AG10803 (cell line): Measurements from ENCODE around the gene OPTC.

Experiments used
- DNase-seq: peaks from one replicate; pipeline ENCODE4 v3.0.0; 2010; ENCODE audit warnings: low read depth
- H3K4me3 ChIP-seq: 2 replicates; pipeline ENCODE4 v1.5.1; 2011; ENCODE audit warnings: mild to moderate bottlenecking, low read length, control low read depth
- CTCF ChIP-seq: conservative IDR thresholded peaks from 2 replicates; pipeline ENCODE4 v1.5.1; 2011; ENCODE audit warnings: mild to moderate bottlenecking, low read length, control low read depth, inconsistent platforms

The OPTC gene

GRCh38 chr1:203459671-203460201 lies 34.2 kb upstream of the OPTC start:
- DNase-seq: no peak
- TF ChIP-seq CTCF: no peak
- H3K4me3 ChIP-seq: no peak overlapping the region

- TF ChIP-seq CTCF: no peak
- DNase-seq: no peak
- H3K4me3 ChIP-seq: no peak overlapping the region
These were observed 32.2 kb upstream of the OPTC start for GRCh38 chr1:203461717-203462116.

- no peak for DNase-seq
- no peak overlapping the region for H3K4me3 ChIP-seq
- no peak for TF ChIP-seq CTCF
These were observed 31.8 kb upstream of the OPTC start for GRCh38 chr1:203462143-203462542.

- no peak for TF ChIP-seq CTCF
- H3K4me3 ChIP-seq: no peak overlapping the region
- peak; percentile 94 for DNase-seq
These were observed 31.1 kb upstream of the OPTC start for GRCh38 chr1:203462878-203463277.

- peak; percentile 14 for TF ChIP-seq CTCF
- peak; percentile 83 for DNase-seq
- no peak overlapping the region; the same call in 1 of the 2 replicates for H3K4me3 ChIP-seq
These were observed 30.4 kb upstream of the OPTC start for GRCh38 chr1:203463469-203464062.

GRCh38 chr1:203464226-203464625 lies 29.7 kb upstream of the OPTC start:
- peak; percentile 40 for DNase-seq
- no peak for TF ChIP-seq CTCF
- no peak overlapping the region; the same call in 1 of the 2 replicates for H3K4me3 ChIP-seq

GRCh38 chr1:203464743-203465142 lies 29.2 kb upstream of the OPTC start:
- H3K4me3 ChIP-seq: no peak overlapping the region
- DNase-seq: no peak

More at GRCh38 chr1:203464743-203465142, 29.2 kb upstream of the OPTC start:
- no peak for TF ChIP-seq CTCF
